HL-60/S4 treated with retinoic acid at 250 ng/mL for 4 days and 3 days (cell line): Measurements from ENCODE around the gene PIK3C2G.

ENCODE experiments used
- in situ Hi-C: fragments of 300-500 bp; cut with MboI; formaldehyde crosslinking; loops from 2 replicates; pipeline ENCODE4 v1.7.0; 2022; ENCODE audit warnings: low sequenced_read_pairs

PIK3C2G gene

DNA sequence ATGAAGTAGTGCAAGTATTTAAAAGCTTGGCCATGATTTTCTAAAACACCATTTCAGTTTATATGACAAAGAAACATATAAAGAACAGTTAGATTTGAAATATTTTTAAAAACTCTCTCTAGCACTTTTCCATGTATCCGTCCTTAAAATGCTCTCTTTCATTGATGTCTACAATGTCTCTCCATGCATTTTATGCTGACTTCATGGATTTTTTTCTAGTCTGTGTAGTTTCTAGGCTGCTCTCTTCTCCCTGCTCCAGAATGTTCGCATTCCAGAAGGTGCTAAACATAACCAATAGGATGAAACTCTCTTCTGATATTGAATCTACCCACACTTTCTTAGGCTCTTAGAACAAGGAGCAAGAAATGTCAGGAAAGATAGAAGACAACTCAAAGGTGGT is 351.7 kb downstream of the PIK3C2G start:
- in situ Hi-C loops = no loop called here

GRCh38 chr12:18620986-18621385 is 359.7 kb downstream of the PIK3C2G start:
- in situ Hi-C loops = no loop called here

DNA sequence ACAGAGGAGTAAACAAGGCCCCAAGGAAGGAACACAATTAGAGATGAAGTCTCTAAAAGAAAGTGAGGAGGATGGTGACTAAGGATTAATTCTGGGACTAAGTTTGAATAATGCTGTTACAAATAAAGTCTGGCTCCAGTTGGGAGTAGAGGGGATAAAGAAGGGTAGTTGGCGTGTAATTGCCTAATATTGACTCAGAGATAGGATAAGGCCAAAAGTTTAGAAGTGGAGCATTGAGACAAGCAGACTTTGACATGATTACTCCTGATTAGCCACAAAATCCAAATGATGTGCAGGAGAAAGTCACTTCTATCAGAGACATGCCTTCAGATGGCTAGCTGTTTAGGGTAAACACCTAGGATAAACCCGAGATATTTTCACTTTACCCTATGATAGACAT is 368.1 kb downstream of the PIK3C2G start:
- in situ Hi-C loops = no loop called here

DNA sequence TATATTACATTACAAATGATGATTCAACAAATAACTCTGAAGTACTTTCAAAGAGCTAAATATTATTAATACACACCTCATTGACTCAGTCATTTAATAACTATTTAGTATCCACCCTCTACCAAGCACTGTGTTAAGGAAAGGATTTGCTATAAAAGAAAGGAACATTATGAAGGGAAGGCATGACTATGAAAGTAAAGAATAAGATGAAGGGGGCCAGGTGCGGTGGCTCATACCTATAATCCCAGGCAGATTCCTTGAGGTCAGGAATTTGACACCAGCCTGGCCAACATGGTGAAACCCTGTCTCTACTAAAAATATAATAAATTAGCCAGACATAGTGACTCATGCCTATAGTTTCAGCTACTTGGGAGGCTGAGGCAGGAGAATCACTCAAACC is 368.6 kb downstream of the PIK3C2G start:
- in situ Hi-C loops = no loop called here

DNA sequence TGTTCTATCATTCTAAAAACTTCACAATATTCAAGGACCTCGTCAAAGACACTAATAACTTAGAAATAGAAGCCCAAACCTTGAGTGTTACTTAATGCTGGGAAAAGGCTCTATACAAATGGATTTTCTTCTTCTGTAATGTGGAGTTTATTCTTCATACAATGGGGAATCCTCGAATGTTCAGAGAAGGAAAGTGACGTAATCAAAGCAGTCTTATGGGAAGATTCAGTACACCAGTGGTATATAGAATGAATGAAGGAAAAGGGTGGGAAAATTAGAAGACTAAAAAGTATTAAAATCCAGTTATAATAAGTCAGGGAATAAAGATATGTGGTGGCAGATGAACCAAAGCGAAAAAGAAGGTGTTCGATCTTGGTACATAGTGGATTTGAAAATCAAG is 370.0 kb downstream of the PIK3C2G start:
- in situ Hi-C loops = no loop called here

DNA sequence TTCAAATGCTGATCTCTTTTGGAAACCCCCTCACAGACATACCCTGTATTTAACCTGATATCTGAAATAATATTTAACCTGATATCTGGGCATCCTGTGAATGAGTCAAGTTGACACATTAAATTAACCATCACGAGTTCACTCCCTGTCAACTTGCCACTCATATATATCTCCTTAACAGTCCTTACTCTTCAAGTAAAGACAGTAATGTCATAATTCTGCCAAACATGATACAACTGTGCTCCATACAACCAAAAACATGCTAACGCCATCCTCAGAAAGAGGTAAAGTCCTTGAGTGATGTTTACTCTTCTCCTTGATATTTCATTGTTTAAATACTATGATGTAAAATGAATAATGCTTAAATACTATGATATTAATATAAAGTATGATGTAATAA is 371.5 kb downstream of the PIK3C2G start:
- in situ Hi-C loops = no loop called here

GRCh38 chr12:18634382-18634781 is 373.1 kb downstream of the PIK3C2G start:
- in situ Hi-C loops = no loop called here

GRCh38 chr12:18640321-18640955 is 379.1 kb downstream of the PIK3C2G start:
- in situ Hi-C loops = no loop called here

DNA sequence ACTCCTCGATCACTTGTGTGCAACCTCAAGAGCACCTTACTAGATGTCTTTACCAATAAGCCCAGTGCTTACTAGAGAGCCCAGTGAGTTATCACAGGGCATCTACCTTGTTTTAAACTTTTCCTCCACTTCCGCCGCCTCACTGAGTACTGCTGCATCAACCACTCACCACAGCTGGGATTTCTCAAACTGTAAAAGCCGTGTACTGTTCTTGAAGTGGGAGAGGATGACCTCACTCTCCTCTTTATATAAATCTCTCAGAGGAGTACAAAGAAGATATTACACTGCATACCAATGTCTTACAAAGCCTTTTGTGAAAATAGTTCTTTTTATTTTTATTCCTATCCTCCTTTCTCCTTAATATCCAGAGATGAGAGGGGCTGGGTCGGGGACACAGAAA is 382.4 kb downstream of the PIK3C2G start:
- in situ Hi-C loops = no loop called here

DNA sequence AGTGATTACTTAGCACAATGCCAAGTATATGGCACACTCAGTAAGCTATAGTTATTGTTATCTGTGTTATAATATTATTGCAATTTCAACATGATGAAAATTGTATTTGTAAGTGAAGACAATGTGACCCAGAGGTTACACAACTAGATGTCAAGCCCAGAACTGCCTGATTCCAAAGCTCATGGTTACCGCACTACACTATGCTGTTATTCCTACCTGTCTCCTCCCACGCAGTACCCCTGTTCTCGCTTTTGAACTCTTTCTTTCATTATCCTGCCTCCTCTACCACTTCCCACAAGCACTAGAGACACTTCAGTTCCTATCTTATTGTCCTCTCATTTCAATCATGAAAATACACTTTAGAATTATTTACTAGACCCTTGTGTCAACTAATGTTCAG is 383.2 kb downstream of the PIK3C2G start:
- in situ Hi-C loops = no loop called here

DNA sequence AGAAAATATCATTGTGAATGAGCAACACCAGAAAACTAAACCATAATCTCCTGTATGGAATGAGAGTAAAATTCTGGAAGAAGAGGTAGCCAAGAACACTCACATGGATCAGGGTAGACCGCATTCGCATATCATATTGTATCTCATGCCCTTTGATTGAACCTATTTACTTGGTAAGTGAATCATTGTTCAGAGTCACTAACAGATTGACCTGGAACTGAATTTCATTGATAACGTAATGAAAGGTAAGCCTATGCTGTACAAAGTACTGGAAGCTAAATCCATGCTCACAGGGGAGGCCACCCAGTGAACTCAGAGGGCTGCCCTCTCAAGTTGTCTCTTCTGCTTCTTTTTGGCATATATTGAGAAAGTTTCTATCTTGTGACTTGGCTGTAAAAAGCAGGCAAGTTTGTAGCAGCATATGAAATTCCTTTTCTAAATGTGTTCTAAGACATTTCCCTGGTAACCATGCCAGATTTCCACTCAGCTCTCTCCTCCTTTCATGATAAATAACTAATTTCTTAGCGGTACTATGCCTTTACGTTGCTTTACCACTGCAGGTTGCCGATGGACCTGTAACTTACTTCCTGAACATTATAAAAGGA is 385.1 kb downstream of the PIK3C2G start:
- in situ Hi-C loops = no loop called here

GRCh38 chr12:18651525-18651924 is 390.2 kb downstream of the PIK3C2G start:
- in situ Hi-C loops = no loop called here

DNA sequence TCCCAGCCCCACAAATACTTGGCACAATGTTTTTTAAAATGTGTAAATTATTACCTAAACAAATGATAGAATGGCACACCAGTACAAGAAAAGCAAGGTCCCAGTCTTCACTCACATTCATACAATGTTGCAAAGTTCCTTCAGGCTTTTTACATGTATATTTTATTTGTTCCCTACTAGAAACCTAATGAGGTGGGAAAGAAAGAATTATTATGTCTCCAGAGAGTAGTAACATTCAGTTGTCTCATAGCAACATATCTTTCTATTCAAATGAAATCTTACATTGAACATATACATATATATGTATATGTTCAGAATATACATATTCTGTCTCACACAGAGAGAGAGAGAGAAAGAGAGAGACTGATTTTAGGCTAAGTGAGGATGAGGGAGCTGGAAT is 391.3 kb downstream of the PIK3C2G start:
- in situ Hi-C loops = no loop called here

DNA sequence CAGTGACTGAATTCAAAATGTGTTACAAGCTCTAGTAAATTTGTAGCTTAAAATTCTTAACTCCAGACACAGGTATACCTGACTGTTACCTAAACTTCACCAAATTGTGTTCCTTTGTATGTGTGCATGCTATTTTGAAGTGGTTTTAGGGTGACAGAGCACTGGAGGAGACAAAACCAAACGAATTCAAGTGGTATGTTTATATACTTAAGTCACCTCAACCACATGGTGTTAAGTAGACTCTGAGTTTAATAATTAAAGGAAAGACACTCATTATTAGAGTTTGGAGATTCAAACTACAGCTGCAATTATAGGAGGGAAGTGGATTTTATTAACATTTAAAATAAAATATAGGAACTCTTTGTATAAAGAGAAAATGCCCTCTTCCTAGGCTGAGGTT is 392.1 kb downstream of the PIK3C2G start:
- in situ Hi-C loops = no loop called here

GRCh38 chr12:18655351-18655750 is 394.0 kb downstream of the PIK3C2G start:
- in situ Hi-C loops = no loop called here

- in situ Hi-C loops = no loop called here
Measured at GRCh38 chr12:18658179-18658578, 396.9 kb downstream of the PIK3C2G start.

DNA sequence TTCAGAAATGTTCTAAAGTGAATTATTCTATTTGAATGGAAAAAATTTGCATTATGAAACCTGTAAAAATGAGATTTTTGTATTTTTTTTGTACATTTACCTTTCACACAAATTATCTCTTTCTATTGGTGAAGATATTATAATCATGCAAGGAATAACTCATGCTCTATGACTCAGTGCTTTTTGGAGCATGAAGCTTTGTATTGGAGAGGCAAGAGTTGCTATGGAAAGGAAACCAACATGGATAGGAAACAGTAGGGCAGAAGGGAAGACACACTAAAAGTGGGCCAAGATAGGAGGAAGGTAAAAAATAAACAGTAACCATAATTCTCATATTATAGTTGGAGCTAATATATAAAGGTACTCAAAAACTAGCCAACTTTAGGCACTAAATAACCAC is 397.5 kb downstream of the PIK3C2G start:
- in situ Hi-C loops = no loop called here

DNA sequence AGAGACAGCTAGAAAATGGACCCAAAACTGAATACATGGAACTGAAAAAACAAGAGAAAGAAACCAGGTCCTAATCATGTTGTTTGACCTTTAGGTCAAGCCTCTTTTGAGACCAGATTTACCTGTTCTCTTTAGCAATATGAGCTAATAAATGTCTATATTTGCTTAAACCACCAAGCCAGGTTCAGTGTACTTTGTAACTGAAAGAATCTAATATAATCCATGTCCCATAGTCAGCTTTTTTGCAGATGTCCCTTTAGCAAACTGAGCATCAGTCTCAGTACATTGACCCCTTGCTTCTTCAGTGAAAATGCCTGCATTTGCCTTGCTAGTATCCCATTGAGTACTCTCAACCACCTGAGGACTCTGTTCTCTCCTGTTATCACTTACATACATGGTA is 414.8 kb downstream of the PIK3C2G start:
- in situ Hi-C loops = no loop called here

DNA sequence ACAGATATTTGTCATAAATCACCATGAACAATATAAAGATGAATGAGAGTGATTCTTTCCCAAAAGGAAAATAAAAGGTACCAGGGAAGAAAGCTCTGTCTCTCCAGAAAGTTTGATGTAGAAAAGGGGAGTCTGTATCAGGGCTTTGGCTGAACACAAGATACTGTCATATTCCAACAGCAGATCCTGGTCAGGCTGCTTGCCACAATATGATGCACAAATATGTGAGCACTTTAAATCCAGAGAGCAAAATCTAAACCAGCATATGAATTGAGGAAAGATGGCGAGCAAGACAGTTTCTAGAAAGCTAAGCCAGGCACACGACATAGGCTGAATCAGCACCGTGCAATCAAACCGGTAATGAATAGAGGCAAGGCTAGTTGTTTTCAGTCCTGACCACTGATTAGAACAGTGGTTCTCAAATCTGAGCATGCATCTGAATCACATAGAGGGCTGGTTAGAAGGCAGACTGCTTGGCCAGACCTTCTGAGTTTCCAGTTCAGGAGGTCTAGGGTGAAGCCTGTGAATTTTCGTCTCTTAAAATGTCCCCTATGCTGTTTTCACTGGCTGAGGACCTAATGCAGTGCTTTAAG is 415.8 kb downstream of the PIK3C2G start:
- in situ Hi-C loops = no loop called here

DNA sequence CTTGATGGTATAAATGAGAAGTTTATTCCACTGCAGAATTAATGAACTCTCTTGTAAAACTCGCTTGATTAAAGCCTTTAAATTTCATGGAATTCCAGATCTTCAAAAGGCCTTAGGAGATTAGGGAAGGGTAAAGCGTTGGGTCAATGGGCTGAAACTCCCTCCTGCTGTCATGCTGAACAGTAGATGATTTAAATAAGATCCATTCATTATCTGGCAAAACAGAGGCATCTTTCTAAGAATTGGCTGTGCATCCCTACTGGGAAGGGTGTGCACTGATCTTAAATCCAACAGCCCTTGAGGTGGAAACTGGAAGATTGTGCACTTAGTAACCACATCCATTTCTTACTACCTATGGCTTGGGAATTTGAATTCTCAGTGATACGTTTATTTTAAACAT is 420.5 kb downstream of the PIK3C2G start:
- in situ Hi-C loops = no loop called here

DNA sequence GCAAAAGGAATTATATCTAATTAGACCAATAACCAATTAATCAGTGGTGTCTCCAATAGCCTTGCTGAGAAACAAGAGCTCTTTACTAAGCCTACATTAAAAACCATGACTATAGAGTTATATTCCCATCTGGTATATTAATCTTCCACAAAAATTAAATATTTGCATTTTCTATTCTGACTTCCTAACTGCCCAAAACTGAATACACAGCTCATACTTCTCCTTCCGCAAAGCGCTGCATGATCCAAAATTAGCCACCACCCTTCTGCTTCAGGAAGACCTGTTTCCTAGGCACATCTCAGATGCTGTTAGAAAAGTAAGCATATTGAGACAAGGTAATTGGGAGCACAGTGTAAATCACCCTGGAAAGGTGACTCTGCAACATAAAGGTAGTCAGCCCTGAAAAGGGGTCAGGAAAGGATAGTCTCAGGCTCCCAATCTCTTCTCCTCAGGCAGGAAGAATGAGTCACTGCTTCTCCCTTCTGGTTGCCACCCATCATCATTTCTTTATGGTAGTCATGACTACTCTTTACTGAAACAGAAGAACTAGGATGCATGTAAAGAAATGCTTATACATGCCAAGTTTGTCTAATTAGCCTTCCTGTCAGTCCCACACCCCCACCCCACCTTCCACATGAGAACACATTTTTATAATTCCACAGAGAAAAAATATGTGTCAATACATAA is 422.2 kb downstream of the PIK3C2G start:
- in situ Hi-C loops = no loop called here

- in situ Hi-C loops = no loop called here
Measured at GRCh38 chr12:18684430-18684829, 423.1 kb downstream of the PIK3C2G start.
